Gastrocnemius medialis (tissue), 4 donors: Measurements from ENCODE around the gene PGAP1. TPM values are rescaled to one million over a fixed set of nuclear protein-coding genes. Genes with fewer than 3 reads are reported as not detected.

Source experiments
- ATAC-seq, 2 donors: fragments of 150-250 bp; one replicate each; pipeline ENCODE4 v1.9.1; 2016
- DNase-seq, 2 donors: peaks; one replicate each; pipeline ENCODE4 v3.0.0-alpha.2; 2019
- H3K27ac ChIP-seq, 4 donors: fragments of 200-600 bp; sonication (generic); 1 replicate in 1 of 4; 2 replicates in 3 of 4; pipeline ENCODE4 v1.5.1; 2016 to 2018; ENCODE audit warnings: mild to moderate bottlenecking in 2 of 4, moderate library complexity in 1 of 4
- H3K27me3 ChIP-seq, 3 donors: fragments of 200-600 bp; sonication (generic) in 2 of 3; 1 replicate in 1 of 3; 2 replicates in 2 of 3; pipeline versions ENCODE4 v1.5.1 to v1.6.0; 2016 to 2019; ENCODE audit warnings: mild to moderate bottlenecking in 1 of 3, moderate library complexity in 1 of 3
- H3K36me3 ChIP-seq, 2 donors: fragments of 200-600 bp; sonication (generic) in 1 of 2; one replicate each; pipeline ENCODE4 v1.5.1; 2017 to 2018
- H3K4me1 ChIP-seq, 2 donors: fragments of 200-600 bp; sonication (generic) in 1 of 2; one replicate each; pipeline ENCODE4 v1.5.1; 2016 to 2017; ENCODE audit warnings: mild to moderate bottlenecking in 2 of 2
- H3K4me3 ChIP-seq, 4 donors: fragments of 200-600 bp; sonication (generic) in 3 of 4; 1 replicate in 1 of 4; 2 replicates in 3 of 4; pipeline ENCODE4 v1.5.1; 2016 to 2019; ENCODE audit warnings: mild to moderate bottlenecking in 2 of 4
- H3K9me3 ChIP-seq, 3 donors: fragments of 200-600 bp; sonication (generic) in 2 of 3; 1 replicate in 1 of 3; 2 replicates in 2 of 3; pipeline ENCODE4 v1.5.1; 2016 to 2019
- CTCF ChIP-seq, 5 experiments: fragments of 450-650 bp in 3 of 5; fragments of 200-600 bp in 2 of 5; sonication (generic) in 2 of 5; IDR thresholded peaks in 4 of 5; conservative IDR thresholded peaks in 1 of 5; 1 replicate in 4 of 5; 2 replicates in 1 of 5; pipeline ENCODE4 v1.5.1; 2016 to 2019; ENCODE audit warnings: antibody characterized with exemption in 5 of 5, mild to moderate bottlenecking in 3 of 5, moderate library complexity in 3 of 5
- POLR2A ChIP-seq, 2 donors: fragments of 450-650 bp; IDR thresholded peaks; one replicate each; pipeline ENCODE4 v1.6.1; 2017; ENCODE audit warnings: antibody characterized with exemption in 2 of 2, mild to moderate bottlenecking in 2 of 2, moderate library complexity in 2 of 2
- in situ Hi-C, 4 donors: fragments of 200-750 bp; cut with MboI; loops; one replicate each; pipeline versions ENCODE4 v1.15.0 to v1.8.0; 2017; ENCODE audit warnings: low sequenced_read_pairs in 4 of 4
- intact Hi-C: fragments of 100-400 bp; cut with DNase I; formaldehyde crosslinking; loops from one replicate; pipeline ENCODE4 v1.15.1; 2023; ENCODE audit warnings: low total_unique reads
- total RNA-seq, 4 donors: library from RNA; depleted of rRNA; stranded (reverse); fragments of >200 nt; gene quantifications; one replicate each; pipeline versions ENCODE4 v1.1.0 to v1.2.3, GENCODE V29; 2016

PGAP1 gene
- total RNA-seq, 4 donors from 2014 or later, result 1.3 to 3.7 (median 1.8) TPM

DNA sequence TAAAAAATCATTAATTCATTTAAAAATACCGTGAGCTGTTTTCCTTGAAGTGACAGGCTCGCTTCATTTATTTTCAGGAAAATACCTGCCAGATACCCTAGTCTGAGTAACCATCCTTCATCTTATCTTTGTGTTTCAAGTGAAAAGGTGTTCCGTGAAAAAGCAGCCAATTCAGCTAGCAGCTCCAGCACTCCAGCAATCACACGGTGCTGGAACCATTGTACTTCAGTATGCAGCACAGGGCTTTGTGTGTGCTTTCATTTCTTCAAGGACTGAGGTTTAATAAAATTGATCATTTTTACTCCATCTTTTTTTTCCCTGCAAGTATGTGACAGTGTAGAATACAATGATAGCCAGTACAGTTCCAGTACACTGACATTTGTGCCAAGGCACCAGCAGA, 39.1 kb upstream of the PGAP1 start:
- ATAC-seq, result no peak
- no peaks in the 10 kb centered on the region for H3K27me3 ChIP-seq
- in situ Hi-C loops (no loop called here), intact Hi-C loops (no loop called here)
- no peak overlapping the region for H3K4me3 ChIP-seq
- H3K36me3 ChIP-seq, result no peaks in the 10 kb centered on the region
- TF ChIP-seq CTCF (IDR thresholded peaks at IDR 0.05 in 4 of 5, conservative IDR thresholded peaks at IDR 0.05 in 1 of 5) (no peak), POLR2A (IDR thresholded peaks at IDR 0.05) (no peak)
- no peak for DNase-seq
- H3K4me1 ChIP-seq, result peaks cover 0 to 4% of the 10 kb centered on the region in 2 donors
- no peak overlapping the region for H3K27ac ChIP-seq
- no peaks in the 10 kb centered on the region for H3K9me3 ChIP-seq

DNA sequence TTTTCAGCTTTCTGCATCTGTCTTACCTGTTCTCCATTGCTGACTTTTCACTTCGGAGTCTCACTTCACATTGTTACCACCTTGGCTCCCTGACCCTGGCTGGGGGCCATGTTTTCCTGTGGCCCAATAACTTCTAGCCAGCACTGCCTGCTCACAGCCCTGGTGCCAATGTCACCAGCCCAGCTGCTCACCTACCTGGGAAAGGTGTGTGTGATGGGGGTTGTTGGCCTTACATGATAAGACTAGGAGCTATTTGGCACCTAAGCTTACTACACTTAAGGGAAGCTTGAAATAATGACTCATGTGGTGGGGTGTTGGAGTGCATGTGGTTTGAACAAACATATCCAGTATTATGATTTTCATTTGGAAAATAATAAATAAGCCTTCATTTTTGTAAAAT, 37.5 kb upstream of the PGAP1 start:
- DNase-seq (no peak), ATAC-seq (no peak)
- no peaks in the 10 kb centered on the region for H3K27me3 ChIP-seq
- no peak overlapping the region for H3K27ac ChIP-seq
- in situ Hi-C loops (no loop called here), intact Hi-C loops (no loop called here)
- H3K36me3 ChIP-seq, result no peaks in the 10 kb centered on the region
- peaks cover 0 to 4% of the 10 kb centered on the region in 2 donors for H3K4me1 ChIP-seq
- TF ChIP-seq POLR2A (IDR thresholded peaks at IDR 0.05) (no peak), CTCF (IDR thresholded peaks at IDR 0.05 in 4 of 5, conservative IDR thresholded peaks at IDR 0.05 in 1 of 5) (no peak)
- no peaks in the 10 kb centered on the region for H3K9me3 ChIP-seq
- no peak overlapping the region for H3K4me3 ChIP-seq

DNA sequence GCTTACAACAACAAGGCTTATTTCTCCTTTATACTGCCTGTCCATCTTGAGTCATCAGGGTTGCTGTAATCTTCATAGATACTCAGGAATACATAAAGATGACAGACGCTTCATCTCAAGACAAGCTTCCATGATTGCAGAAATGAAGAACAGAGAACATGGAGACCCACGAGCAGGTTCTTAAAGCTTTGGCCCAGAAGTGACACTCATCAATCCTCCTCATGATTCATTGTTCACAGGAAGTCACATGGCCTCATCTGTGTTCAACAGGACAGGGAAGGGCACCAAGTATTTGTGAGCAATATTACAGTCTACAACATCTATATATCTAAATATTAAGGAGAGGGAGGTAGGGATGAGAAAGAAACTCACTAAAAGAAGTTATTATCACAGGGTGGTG, 36.5 kb upstream of the PGAP1 start:
- ATAC-seq, result no peak
- TF ChIP-seq POLR2A (IDR thresholded peaks at IDR 0.05) (no peak), CTCF (IDR thresholded peaks at IDR 0.05 in 4 of 5, conservative IDR thresholded peaks at IDR 0.05 in 1 of 5) (no peak)

GRCh38 chr2:196962325-196962724, 35.8 kb upstream of the PGAP1 start:
- in situ Hi-C loops (no loop called here), intact Hi-C loops (no loop called here)
- Histone ChIP-seq H3K9me3 (no peaks in the 10 kb centered on the region), H3K4me3 (no peak overlapping the region), H3K36me3 (no peaks in the 10 kb centered on the region), H3K4me1 (peaks cover 0 to 4% of the 10 kb centered on the region in 2 donors), H3K27ac (no peak overlapping the region), H3K27me3 (no peaks in the 10 kb centered on the region)
- ATAC-seq, result no peak
- no peak for DNase-seq
- TF ChIP-seq CTCF (IDR thresholded peaks at IDR 0.05 in 4 of 5, conservative IDR thresholded peaks at IDR 0.05 in 1 of 5) (no peak), POLR2A (IDR thresholded peaks at IDR 0.05) (no peak)

More for the DNA sequence above, 36.5 kb upstream of the PGAP1 start:
- peaks cover 0 to 4% of the 10 kb centered on the region in 2 donors for H3K4me1 ChIP-seq
- H3K27ac ChIP-seq, result no peak overlapping the region
- intact Hi-C loops (no loop called here), in situ Hi-C loops (no loop called here)
- H3K36me3 ChIP-seq, result no peaks in the 10 kb centered on the region
- H3K4me3 ChIP-seq, result no peak overlapping the region
- no peaks in the 10 kb centered on the region for H3K9me3 ChIP-seq
- H3K27me3 ChIP-seq, result no peaks in the 10 kb centered on the region
- DNase-seq, result no peak

DNA sequence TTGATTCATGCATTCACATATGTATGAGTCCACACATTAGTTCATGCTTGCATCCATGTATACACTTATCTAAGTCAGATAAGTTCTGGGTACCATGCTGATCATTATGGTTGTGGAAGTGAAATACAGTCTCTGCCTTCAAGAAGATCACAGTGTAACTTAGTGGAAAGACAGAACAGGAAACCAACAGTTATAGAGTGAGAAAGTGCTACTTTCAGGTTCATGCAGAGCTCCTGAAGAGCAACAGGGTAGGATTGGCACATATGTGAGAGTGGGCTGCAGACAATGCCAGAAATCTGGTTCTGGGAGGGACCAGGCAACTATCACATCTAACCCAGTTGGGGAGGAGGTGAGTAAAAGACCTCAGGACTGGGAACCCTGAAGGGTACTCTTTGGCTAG, 35.4 kb upstream of the PGAP1 start:
- intact Hi-C loops (no loop called here), in situ Hi-C loops (no loop called here)
- ATAC-seq, result no peak

More for the DNA sequence above, 35.4 kb upstream of the PGAP1 start:
- Histone ChIP-seq H3K4me1 (peaks cover 0 to 4% of the 10 kb centered on the region in 2 donors), H3K4me3 (no peak overlapping the region), H3K27me3 (no peaks in the 10 kb centered on the region), H3K9me3 (no peaks in the 10 kb centered on the region), H3K36me3 (no peaks in the 10 kb centered on the region), H3K27ac (no peak overlapping the region)
- DNase-seq, result no peak
- no peak for TF ChIP-seq CTCF (IDR thresholded peaks at IDR 0.05 in 4 of 5, conservative IDR thresholded peaks at IDR 0.05 in 1 of 5)
- TF ChIP-seq POLR2A (IDR thresholded peaks at IDR 0.05), result no peak
